Measurements from ENCODE around the gene OTOF. TPM values are rescaled to one million over a fixed set of nuclear protein-coding genes. Genes with fewer than 3 reads are reported as not detected.

The OTOF gene
- total and polyA plus RNA-seq, 2 donors (not counting 3 experiments of a cell fraction or from before 2014, with no cell fraction given), result 0.06 to 0.22 TPM

- H3K4me3 ChIP-seq (replicated peaks in 1 of 3; ENCODE audit: insufficient read depth in 1 of 3, low read depth in 1 of 3, low read length in 3 of 3), result no peak overlapping the region
- BruUV-seq (replicated peaks), result no TSS peak
- H4K20me1 ChIP-seq (replicated peaks; ENCODE audit: control insufficient read depth, extremely low read depth, insufficient read depth, low read length), result no peaks in the 10 kb centered on the region
- no peaks in the 10 kb centered on the region for H3K79me2 ChIP-seq (ENCODE audit: control insufficient read depth, insufficient read depth, low read length)
- no peaks in the 10 kb centered on the region for H3K4me1 ChIP-seq (ENCODE audit: control insufficient read depth, extremely low read depth, insufficient read depth, low read length)
- dilution Hi-C loops (cut with MboI; ENCODE audit: extremely low pct_ligation_motif_present, low sequenced_read_pairs) (no loop called here), intact Hi-C loops (cut with micrococcal nuclease) (no loop called here)
- no peaks in the 10 kb centered on the region for H3K36me3 ChIP-seq (ENCODE audit: control insufficient read depth in 2 of 2, extremely low read depth in 1 of 2, insufficient read depth in 2 of 2, low read length in 2 of 2)
- no peak overlapping the region for H2AFZ ChIP-seq (ENCODE audit: low read depth, low read length)
- no peak overlapping the region for H3K9ac ChIP-seq (replicated peaks; ENCODE audit: extremely low read depth, insufficient read depth, low read length)
- ChIA-PET CTCF (interaction anchor here (0.8 to 2.3 kb wide), 2 partner anchors 14 to 70 kb away, joined by 3 to 6 read pairs; no protein-coding TSS in a partner anchor), POLR2A (no interaction called here)
- TF ChIP-seq GATA2 (IDR thresholded peaks at IDR 0.05; ENCODE audit: insufficient read depth, insufficient read length, low read depth, low read length), result no peak
- TF ChIP-seq MAX (IDR thresholded peaks at IDR 0.05; ENCODE audit: insufficient read depth, insufficient read length), result no peak
- no peak for TF ChIP-seq MYC (IDR thresholded peaks at IDR 0.05; ENCODE audit: low read depth, low read length)
- no peak for TF ChIP-seq POLR2A (IDR thresholded peaks at IDR 0.05; ENCODE audit: low read depth, low read length)
- no peak for TF ChIP-seq CTCF (IDR thresholded peaks at IDR 0.05; ENCODE audit: extremely low read depth in 1 of 2, insufficient read depth in 1 of 2, low read depth in 1 of 2, low read length in 2 of 2)
- no peak for TF ChIP-seq POLR2AphosphoS5 (IDR thresholded peaks at IDR 0.05; ENCODE audit: insufficient read depth, low read depth, low read length)
- TF ChIP-seq EZH2 (IDR thresholded peaks at IDR 0.05; ENCODE audit: borderline replicate concordance, low read depth, low read length, severe bottlenecking), result no peak
- TF ChIP-seq JUN (IDR thresholded peaks at IDR 0.05; ENCODE audit: borderline replicate concordance, insufficient read depth, insufficient read length, low read depth), result no peak
- TF ChIP-seq FOS (IDR thresholded peaks at IDR 0.05; ENCODE audit: borderline replicate concordance, insufficient read depth, low read length), result no peak
- no peaks in the 10 kb centered on the region for H3K9me1 ChIP-seq (replicated peaks; ENCODE audit: control insufficient read depth, extremely low read depth, insufficient read depth, low read length)
- no peak for FAIRE-seq
- no peaks in the 10 kb centered on the region for H3K9me3 ChIP-seq (replicated peaks; ENCODE audit: control insufficient read depth, insufficient read depth, low read length)
- DNase-seq (ENCODE audit: low read depth, low spot score), result no peak
- peaks cover 2% of the 10 kb centered on the region in 2 experiments for H3K27me3 ChIP-seq (ENCODE audit: control insufficient read depth in 2 of 2, insufficient read depth in 2 of 2, low read length in 2 of 2)
- no peak overlapping the region for H3K27ac ChIP-seq (ENCODE audit: insufficient read depth, low read depth, low read length)
- H3K4me2 ChIP-seq (ENCODE audit: insufficient read depth, low read length), result no peak overlapping the region
Observed at GRCh38 chr2:26507088-26507487, 29.2 kb upstream of the OTOF start.

All from endothelial cell of umbilical vein (primary cell).